ENCODE data around the gene TFPT.

GRCh38 chr19:54099190-54099902, 16.1 kb downstream of the TFPT start:
- TF ChIP-seq POLR2A (IDR thresholded peaks at IDR 0.05; ENCODE audit: low read depth) (no peak), CTCF (IDR thresholded peaks at IDR 0.05) (no peak), POLR2AphosphoS5 (IDR thresholded peaks at IDR 0.05) (no peak), EP300 (IDR thresholded peaks at IDR 0.05) (no peak)

All from esophagus muscularis mucosa (tissue), 4 donors.